SU-DHL-6 (cell line): ENCODE results near the gene NPW.

ENCODE experiments used
- EZH2phosphoT487 ChIP-seq: fragments of 200-600 bp; sonication (generic), shearing (Covaris generic); conservative IDR thresholded peaks from 2 replicates; pipeline ENCODE4 v1.6.1; 2018; ENCODE audit warnings: mild to moderate bottlenecking, antibody characterized with exemption, low read length, moderate library complexity, mixed read lengths
- TF ChIP-seq, protein P1 (sequence below): fragments of 200-600 bp; sonication (generic); IDR thresholded peaks from one replicate; pipeline ENCODE4 v1.5.1; 2017; ENCODE audit warnings: antibody characterized with exemption, mild to moderate bottlenecking, low read length, moderate library complexity; ENCODE audit not compliant: insufficient read depth, poor library complexity, severe bottlenecking

DNA sequence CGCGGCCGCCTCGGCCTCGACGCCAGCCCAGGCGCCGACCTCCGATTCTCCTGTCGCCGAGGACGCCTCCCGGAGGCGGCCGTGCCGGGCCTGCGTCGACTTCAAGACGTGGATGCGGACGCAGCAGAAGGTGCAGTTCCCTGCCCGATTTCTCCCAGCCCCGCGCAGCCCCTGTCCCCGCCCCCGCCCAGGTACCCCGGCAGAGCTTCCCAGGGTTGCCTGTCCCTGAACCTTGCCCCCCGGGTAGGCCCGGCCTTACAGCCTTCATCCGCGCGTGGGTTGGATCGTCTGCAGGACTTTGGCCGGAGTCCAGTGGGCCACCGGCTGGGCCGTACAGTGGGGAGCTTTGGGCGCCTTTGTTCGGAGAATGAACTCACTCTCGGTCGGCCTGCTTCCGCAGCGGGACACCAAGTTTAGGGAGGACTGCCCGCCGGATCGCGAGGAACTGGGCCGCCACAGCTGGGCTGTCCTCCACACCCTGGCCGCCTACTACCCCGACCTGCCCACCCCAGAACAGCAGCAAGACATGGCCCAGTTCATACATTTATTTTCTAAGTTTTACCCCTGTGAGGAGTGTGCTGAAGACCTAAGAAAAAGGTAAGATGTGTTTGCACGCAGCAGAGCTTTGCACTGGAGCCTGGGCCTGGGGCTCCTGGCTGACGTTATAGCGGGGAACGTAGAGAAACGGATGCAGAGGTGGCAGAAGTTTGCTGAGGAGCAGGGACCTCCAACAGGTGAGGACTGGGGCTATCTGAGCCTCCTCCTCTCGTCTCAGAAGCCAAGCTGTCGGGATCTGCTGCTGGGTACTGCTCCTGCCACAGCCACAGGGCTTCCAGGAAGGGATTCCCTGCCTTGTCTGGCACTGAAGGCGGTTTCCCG lies 35.0 kb upstream of the NPW start:
- TF ChIP-seq EZH2phosphoT487 = no peak
- TF ChIP-seq, protein P1, sequence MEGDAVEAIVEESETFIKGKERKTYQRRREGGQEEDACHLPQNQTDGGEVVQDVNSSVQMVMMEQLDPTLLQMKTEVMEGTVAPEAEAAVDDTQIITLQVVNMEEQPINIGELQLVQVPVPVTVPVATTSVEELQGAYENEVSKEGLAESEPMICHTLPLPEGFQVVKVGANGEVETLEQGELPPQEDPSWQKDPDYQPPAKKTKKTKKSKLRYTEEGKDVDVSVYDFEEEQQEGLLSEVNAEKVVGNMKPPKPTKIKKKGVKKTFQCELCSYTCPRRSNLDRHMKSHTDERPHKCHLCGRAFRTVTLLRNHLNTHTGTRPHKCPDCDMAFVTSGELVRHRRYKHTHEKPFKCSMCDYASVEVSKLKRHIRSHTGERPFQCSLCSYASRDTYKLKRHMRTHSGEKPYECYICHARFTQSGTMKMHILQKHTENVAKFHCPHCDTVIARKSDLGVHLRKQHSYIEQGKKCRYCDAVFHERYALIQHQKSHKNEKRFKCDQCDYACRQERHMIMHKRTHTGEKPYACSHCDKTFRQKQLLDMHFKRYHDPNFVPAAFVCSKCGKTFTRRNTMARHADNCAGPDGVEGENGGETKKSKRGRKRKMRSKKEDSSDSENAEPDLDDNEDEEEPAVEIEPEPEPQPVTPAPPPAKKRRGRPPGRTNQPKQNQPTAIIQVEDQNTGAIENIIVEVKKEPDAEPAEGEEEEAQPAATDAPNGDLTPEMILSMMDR = no peak
